ENCODE results near the gene DAB1.

Gene DAB1

DNA sequence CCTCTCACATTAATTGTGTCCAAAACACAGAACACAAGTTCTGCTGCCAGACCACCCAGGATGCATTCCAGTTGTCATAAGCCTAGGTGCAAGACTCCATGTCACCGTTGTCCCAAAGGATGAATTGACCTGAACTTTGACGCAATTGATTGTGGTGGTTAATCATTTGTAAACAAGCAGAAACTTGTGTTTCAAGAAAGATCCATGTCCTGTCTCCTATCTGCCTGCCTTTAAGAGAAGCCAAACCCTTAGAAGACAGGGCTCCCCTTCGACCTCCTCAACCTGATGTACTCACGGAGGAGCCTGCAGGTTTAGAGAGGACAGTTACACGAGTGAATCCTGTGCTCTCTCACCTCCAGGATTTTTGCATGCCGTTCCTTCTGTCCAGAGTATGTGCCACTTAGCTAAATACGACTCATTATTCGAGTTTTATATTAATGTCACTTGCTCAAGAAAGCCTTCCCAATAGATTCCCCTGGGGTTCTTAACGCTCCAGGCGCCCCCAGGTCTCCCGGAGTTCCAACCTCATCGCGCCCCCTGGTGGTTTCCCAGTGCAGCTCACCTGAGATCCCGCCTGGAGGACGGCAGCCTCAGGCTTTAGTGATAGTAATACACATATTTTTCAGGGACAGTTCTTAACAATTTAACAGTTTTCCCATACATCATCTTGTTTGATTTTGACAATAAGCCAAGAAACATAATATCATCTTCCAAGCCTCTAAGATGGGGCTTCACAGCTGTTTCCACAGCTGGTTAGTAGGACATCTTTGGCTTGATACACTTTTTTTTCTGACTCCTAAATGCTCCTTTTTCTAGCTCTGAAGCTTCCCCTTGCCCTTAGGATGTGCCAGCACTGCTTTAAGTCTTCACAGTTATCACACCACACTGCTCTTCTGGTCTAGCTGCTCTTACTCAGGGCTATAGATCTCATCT lies 455.7 kb downstream of the DAB1 start:
- DNase-seq: no peak

DNA sequence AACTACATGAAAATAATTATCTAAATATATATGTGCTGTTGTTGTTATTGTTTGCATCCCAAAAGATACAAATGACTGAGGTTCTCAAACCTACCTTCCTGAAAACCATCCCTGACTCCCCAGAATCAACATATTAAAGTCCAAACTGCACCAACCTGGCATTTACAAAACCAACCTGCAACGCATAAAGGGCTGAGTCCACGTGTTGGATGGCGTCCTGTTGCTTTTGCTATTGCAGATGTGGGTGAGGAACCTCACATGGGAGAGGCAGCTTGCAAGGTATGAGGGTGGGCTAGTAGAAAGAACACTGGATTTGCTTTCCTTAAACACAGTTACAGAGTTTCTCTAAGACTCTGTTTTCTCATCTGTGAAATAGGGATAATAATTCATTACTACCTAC lies 456.5 kb downstream of the DAB1 start:
- no peak for DNase-seq

DNA sequence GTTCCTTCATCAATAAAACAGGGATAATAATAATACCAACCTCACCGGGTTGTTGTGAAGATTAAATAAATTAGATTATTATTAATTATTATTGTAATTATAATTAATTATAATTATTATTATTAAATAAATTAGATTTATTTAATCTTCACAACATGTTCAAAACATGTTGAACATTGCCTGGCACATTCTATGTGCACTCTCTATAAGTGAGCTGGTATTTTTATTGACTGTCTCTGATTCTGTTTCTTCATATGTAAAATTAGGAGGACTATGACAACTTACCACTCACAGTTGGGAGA lies 457.2 kb downstream of the DAB1 start:
- DNase-seq: no peak

DNA sequence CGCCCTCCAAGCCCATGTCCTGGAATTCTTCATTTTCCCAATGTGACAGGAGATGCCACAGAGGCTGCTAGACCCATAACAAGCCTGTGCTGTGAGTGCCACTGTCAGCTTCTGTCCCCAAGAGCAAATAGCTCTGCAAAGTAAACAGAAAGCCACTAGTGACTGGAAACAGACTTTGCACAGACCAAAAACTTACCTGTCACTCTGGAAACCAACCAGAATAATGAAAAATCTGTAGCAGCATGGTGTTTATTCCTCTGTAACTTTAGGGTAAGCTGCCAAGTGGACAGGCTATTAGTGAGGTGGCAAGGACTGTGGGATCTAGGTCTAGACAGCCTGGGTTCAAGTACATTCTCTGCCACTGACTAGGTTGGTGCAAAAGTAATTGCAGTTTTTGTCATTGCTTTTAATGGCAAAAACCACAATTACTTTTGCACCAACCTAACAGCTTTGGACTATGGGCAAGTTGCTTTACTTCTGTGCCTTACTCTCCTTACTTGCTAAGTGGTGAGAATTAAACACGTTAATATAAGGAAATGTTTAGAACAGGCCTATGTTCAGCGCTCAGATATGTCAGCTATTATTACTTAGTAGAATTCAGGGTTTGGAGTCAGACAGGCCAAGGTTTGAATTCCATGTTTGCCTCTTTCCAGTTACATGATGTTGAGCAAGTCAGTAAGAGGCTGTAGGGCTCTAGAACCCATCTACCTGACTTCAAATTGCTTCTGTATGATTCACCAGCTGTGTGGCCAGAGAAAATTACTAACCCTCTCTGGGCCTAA lies 457.8 kb downstream of the DAB1 start, which contains the start of gene C8B:
Gene C8B (minus strand): TSS at position 100 of the 782 bp plus-strand sequence. CDS start 67 bp downstream, at position 33.
- DNase-seq: no peak

DNA sequence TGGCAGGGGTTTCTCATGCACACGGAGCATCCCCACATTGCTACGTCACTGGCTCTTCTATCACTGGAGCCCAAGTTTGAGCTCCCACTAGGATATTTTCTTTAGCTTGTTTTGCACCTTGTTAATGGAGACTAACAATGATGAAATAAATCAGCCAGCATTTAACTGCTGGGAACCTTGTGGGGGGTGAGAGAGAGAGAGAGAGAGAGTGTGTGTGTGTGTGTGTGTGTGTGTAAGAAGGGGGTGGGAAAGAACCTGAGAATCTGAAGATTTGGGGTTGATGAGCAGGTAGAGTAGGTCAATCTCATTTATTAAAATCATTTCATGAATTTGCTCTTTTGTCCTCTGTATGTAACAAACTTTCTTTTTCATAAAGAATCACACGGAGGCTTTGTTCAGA lies 458.7 kb downstream of the DAB1 start:
- no peak for DNase-seq

DNA sequence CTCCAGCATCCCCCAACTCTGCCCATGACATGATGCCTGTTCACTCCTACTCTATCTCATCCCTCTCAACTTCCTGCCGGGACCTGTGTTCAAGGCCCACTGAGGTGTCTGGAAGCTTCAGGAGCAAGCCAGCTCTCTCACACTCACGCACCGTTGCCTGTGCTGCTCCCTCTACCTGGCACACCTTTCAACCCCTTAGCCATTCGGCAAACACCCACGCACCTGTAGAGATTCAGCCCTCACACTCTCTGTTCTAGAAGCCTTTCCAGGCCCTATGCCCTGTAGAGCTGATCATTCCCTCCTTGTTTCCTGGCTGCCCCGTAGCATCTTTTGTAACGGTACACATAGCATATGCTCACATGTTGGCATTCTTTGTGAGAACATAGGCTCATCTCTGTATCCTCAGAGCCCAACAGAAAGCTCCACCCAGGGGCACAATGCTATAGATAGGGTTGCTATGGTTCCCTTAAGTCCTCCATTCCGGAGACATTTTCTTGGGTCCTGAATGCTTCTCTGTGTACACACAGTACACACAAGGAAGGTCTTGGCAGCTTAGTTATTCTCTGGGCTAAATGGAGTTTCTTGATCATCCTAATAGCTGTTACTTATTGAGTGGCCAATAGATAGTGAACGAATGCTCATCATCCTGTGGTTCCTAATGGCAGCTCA lies 459.4 kb downstream of the DAB1 start:
- DNase-seq: no peak

DNA sequence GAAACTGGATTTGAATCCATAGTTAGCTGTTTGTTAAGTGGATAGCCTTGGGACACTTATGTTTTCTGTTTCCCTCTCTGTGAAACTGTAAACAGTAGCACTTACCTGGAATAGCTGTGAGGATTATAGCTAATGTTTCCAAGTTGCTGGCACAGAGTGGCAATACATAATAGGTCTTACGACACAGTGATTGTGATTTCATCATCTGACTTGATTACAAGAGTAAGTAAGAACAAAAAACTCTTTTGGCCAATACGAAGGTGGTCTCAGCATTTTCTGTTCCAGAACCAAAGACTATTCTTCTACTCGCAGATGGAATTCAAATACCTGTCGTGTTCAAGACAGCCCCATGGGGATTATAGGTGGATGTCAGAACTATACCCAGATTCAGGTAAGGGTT lies 460.2 kb downstream of the DAB1 start:
- no peak for DNase-seq

DNA sequence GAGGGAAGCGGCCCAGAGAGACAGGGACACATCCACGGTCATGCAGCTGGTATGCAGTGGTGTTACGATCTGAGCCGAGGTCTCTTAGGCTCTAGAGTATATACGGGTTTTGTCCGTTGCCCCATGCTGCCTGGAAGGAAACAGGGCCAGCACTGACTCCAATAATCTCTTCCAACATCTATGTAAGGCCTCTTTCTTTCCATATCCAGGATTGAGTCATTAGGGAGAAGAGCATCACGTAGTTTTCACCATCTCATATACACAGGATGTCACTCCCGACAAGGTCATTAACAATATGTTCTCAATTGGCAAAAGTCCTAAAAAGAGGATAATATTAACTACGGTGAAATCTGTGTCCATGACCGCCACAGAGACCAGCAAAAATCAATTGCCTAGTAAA lies 462.4 kb downstream of the DAB1 start:
- no peak for DNase-seq

DNA sequence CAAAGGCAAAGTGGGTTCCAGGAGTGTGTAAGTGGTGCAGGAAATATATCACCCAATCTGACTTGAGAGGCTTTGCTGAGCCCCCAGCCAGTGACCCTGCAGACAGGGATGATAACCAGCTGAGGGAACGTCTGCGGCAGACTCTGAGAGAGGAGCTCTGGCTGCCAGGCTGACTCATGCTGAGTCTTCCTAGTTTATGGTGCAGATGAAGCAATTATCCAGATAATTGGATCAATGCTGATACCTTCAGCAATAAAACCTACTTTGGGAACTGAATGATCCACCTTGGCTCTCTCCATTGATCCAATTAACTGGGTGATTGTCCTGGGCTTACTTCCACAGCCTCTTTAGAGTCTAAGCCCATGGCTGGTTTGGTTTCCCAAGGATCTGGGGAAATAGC lies 465.3 kb downstream of the DAB1 start:
- no peak for DNase-seq

DNA sequence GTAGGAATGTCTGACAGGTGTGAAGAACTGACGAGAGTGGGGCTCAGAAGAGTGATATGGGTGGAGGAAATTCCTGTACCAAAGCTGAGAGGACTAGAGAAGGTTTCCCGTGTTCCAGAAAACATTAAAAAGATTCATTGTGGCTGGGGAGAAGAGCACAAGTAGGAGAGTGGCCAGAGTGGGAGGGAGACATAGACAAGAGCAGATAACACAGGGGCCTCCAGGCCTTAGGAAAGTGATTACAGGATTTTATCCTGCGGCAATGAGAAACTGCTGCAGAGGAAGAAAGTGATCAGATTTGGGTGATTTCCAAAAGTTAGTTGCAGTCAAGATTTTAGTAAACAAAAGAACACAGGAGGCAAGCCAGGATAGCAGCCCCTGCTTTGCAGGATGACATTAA lies 465.9 kb downstream of the DAB1 start:
- DNase-seq: no peak

DNA sequence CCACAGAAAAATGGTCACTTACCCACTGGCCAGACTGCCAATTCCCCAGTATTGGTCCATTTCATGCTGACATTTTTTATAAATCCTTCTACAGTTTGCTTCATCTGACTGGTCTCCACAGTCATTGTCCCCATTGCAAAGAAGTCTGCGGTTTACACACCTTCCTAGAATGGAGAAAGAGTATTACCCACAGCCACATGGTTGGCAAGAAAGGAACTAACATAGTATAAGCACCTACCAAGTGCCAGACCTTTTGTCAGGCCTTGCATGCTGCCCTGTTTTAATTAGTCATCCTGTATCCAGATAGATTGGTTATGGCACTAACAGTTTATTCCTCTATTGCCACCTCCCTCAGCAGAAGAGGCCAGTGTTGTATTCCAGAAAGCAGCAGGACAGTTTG lies 469.2 kb downstream of the DAB1 start:
- no peak for DNase-seq

DNA sequence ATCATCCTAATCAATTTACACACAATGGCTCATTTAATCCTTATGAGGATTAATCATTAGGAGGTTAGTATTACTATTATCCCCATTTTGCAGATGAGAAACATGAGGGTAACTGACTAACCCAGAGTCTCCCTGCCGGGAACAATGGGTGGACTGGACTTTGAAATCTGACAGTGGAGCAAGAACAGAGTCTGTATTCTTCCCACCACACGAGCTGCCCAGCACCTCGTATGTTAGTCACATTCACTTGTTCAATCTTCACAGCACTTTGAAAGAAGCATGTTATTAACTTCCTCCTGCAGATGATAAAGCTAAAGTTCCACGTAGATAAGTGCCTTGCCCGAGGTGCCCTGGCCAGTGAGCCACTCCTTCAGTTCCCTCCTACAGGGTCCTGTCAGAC lies 470.5 kb downstream of the DAB1 start:
- no peak for DNase-seq

DNA sequence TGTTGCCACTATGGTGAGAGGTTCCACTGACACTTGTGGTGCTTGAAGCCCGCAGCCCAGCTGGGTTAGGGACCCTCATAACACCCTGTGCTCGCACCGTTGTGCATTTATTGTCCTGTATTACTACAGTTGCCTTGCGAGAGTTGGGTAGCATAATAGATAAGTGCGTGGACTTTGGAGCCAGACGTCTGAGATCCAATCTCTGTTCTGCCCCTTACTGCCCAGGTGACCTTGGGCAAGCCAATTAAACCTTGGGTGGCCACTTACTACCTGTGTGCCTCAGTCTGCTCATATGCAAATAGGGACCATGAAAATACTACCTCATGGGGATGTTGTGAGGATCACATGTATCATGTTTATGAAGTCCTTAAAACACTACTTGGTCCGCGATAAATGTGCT lies 471.4 kb downstream of the DAB1 start:
- no peak for DNase-seq

DNA sequence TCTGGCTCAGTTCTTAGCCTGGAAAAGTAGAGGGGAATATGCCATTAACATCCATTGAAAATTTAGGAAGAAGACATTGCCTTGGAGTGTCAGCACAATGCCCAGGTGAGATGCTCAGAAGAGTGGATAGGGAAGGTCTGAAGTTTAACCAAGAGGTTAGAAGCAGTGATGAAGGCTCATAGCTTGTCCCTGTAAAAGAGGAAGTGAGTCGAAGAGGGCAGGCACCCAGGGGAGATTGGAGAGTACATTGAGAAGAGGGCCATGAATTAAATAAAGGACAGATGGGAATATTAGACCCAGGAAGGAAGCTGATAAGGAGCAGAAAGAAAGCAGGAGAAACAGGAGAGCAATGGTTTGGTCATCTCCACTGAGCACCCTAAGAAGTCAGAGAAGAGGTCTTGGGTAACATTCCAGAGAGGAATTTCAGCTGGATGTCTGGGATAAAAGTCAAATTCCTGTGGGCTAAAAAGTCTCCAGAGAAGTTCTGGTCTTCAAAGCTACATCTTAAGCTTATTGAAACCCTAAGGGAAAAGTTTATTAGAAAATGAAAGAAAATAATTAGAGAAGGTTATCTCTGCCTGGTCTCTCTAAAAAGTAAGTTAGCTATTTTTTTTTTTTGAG lies 475.3 kb downstream of the DAB1 start:
- no peak for DNase-seq

All from activated effector memory CD4-positive, alpha-beta T cell treated with anti-CD3 and anti-CD28 coated beads, Interleukin-2, amount 50 U/mL, for 16 hours (primary cell).